B cell (primary cell): ENCODE results near the gene ALDH3B1. TPM values are rescaled to one million over a fixed set of nuclear protein-coding genes. Genes with fewer than 3 reads are reported as not detected.

Source experiments
- ATAC-seq: fragments of 200-7000 bp; cut with Tn5 transposase; one replicate; pipeline ENCODE4 v1.10.0; 2021; ENCODE audit warnings: low read depth, mild to moderate bottlenecking, moderate number of reproducible peaks, moderate library complexity
- CTCF ChIA-PET: fragments of 350-600 bp; sonication (Branson Sonifier 250); formaldehyde crosslinking; loops from one replicate; lab custom pipeline; 2021; ENCODE audit warnings: antibody characterized with exemption, inconsistent platforms; lab: Charles Lee
- POLR2A ChIA-PET: fragments of 350-600 bp; sonication (Branson Sonifier 250); formaldehyde crosslinking; loops from one replicate; lab custom pipeline; 2021; ENCODE audit warnings: antibody characterized with exemption; lab: Charles Lee
- DNase-seq: peaks from one replicate; pipeline ENCODE4 v3.0.0; 2013
- H2AFZ ChIP-seq: 2 replicates; pipeline ENCODE4 v1.6.1; 2012; ENCODE audit warnings: mild to moderate bottlenecking, low read depth, low read length; ENCODE audit not compliant: insufficient read depth, poor library complexity, severe bottlenecking
- H3K27ac ChIP-seq, 2 donors: 1 replicate in 1 of 2; 2 replicates in 1 of 2; pipeline ENCODE4 v1.5.1; 2012 to 2013; ENCODE audit warnings: low read length in 2 of 2, mild to moderate bottlenecking in 2 of 2, moderate library complexity in 1 of 2
- H3K27me3 ChIP-seq, 4 experiments: fragments of 200-600 bp in 1 of 4; sonication (generic) in 1 of 4; replicated peaks in 1 of 4; 1 replicate in 2 of 4; 2 replicates in 2 of 4; pipeline versions ENCODE4 v1.6.1 to v1.7.0; 2013 to 2016; ENCODE audit warnings: low read length in 3 of 4, mild to moderate bottlenecking in 2 of 4, mixed read lengths in 1 of 4, moderate library complexity in 1 of 4; ENCODE audit not compliant: insufficient read depth in 4 of 4, control insufficient read depth in 3 of 4; ENCODE audit errors: control extremely low read depth in 1 of 4
- H3K36me3 ChIP-seq, 2 experiments: replicated peaks in 1 of 2; 1 replicate in 1 of 2; 2 replicates in 1 of 2; pipeline versions ENCODE4 v1.6.1 to v1.7.1; 2013; ENCODE audit warnings: low read length in 1 of 2; ENCODE audit not compliant: insufficient read depth in 2 of 2, control insufficient read depth in 1 of 2; ENCODE audit errors: control extremely low read depth in 1 of 2, extremely low read depth in 1 of 2
- H3K4me1 ChIP-seq, 2 donors: fragments of 200-600 bp in 1 of 2; sonication (generic) in 1 of 2; 1 replicate in 1 of 2; 2 replicates in 1 of 2; pipeline versions ENCODE4 v1.5.1 to v1.6.1; 2013 to 2017; ENCODE audit warnings: low read length in 2 of 2; ENCODE audit not compliant: control insufficient read depth in 2 of 2, insufficient read depth in 2 of 2
- H3K4me2 ChIP-seq: replicated peaks from 2 replicates; pipeline ENCODE3; 2012; ENCODE audit warnings: mild to moderate bottlenecking, low read depth, low read length; ENCODE audit not compliant: poor library complexity, severe bottlenecking
- H3K4me3 ChIP-seq, 5 experiments: fragments of 200-600 bp in 1 of 5; sonication (generic) in 1 of 5; 1 replicate in 3 of 5; 2 replicates in 2 of 5; pipeline versions ENCODE4 v1.5.1 to v1.7.0; 2011 to 2016; ENCODE audit warnings: low read length in 4 of 5, mild to moderate bottlenecking in 4 of 5, low read depth in 2 of 5, control low read depth in 1 of 5, moderate library complexity in 1 of 5; ENCODE audit not compliant: insufficient read depth in 1 of 5; ENCODE audit errors: control extremely low read depth in 1 of 5, extremely low read depth in 1 of 5
- H3K79me2 ChIP-seq: fragments of 200-600 bp; sonication (generic); one replicate; pipeline ENCODE4 v1.6.0; 2016; ENCODE audit warnings: low read length; ENCODE audit not compliant: control insufficient read depth, insufficient read depth
- H3K9ac ChIP-seq: fragments of 200-600 bp; sonication (generic); 2 replicates; pipeline ENCODE4 v1.6.1; 2017; ENCODE audit warnings: mild to moderate bottlenecking, low read length, moderate library complexity
- H3K9me3 ChIP-seq, 3 donors: one replicate each; pipeline versions ENCODE4 v1.6.1 to v1.7.1; 2013; ENCODE audit warnings: low read length in 2 of 3; ENCODE audit not compliant: control insufficient read depth in 2 of 3, insufficient read depth in 1 of 3; ENCODE audit errors: control extremely low read depth in 1 of 3
- H4K20me1 ChIP-seq: 2 replicates; pipeline ENCODE4 v1.6.0; 2012; ENCODE audit warnings: mild to moderate bottlenecking, low read length; ENCODE audit not compliant: insufficient read depth, control insufficient read depth, poor library complexity, severe bottlenecking
- H3K27ac Mint-ChIP-seq: one replicate; pipeline ENCODE4 v1.8.0; 2021; ENCODE audit warnings: mixed read lengths
- H3K27me3 Mint-ChIP-seq: one replicate; pipeline ENCODE4 v1.8.0; 2021; ENCODE audit warnings: mixed read lengths
- H3K4me1 Mint-ChIP-seq: one replicate; pipeline ENCODE4 v1.8.0; 2021; ENCODE audit warnings: mixed read lengths
- H3K4me3 Mint-ChIP-seq: one replicate; pipeline ENCODE4 v1.8.0; 2021; ENCODE audit warnings: mixed read lengths
- H3K9me3 Mint-ChIP-seq: one replicate; pipeline ENCODE4 v1.8.0; 2022; ENCODE audit warnings: mixed read lengths; ENCODE audit not compliant: insufficient read depth
- EZH2 ChIP-seq: IDR thresholded peaks from 2 replicates; pipeline ENCODE4 v1.6.1; 2012; ENCODE audit warnings: borderline replicate concordance, low read depth, mild to moderate bottlenecking, moderate library complexity, low read length; ENCODE audit not compliant: insufficient read depth, poor library complexity, severe bottlenecking
- WGBS: methylation state at CpG from one replicate; pipeline ENCODE4 v1.1.5; 2013; ENCODE audit warnings: missing lambda C conversion rate; ENCODE audit not compliant: insufficient coverage; 5-methylcytosine and 5-hydroxymethylcytosine counted together
- intact Hi-C: fragments of 100-400 bp; cut with micrococcal nuclease; formaldehyde crosslinking; loops from one replicate; pipeline ENCODE4 v1.10.0; 2022
- polyA plus RNA-seq: library from polyadenylated mRNA; depleted of rRNA; stranded (reverse); fragments of >200 nt; gene quantifications from 2 replicates; pipeline ENCODE4 v1.2.3, GENCODE V29; 2012
- total RNA-seq, 2 donors: library from RNA; stranded (reverse); fragments of 120-200 nt in 1 of 2; gene quantifications; 1 replicate in 1 of 2; 2 replicates in 1 of 2; pipeline versions ENCODE4 v1.2.3 to v1.2.4, GENCODE V29; 2013 to 2022
- TF ChIP-seq, protein P1 (sequence below): fragments of 200-600 bp; IDR thresholded peaks from one replicate; pipeline ENCODE4 v1.8.0; 2022; ENCODE audit warnings: antibody characterized with exemption, mild to moderate bottlenecking

ALDH3B1 gene
- total and polyA plus RNA-seq, 2 donors (not counting 1 experiment from before 2014, with no cell fraction given), result 0.81 TPM

DNA sequence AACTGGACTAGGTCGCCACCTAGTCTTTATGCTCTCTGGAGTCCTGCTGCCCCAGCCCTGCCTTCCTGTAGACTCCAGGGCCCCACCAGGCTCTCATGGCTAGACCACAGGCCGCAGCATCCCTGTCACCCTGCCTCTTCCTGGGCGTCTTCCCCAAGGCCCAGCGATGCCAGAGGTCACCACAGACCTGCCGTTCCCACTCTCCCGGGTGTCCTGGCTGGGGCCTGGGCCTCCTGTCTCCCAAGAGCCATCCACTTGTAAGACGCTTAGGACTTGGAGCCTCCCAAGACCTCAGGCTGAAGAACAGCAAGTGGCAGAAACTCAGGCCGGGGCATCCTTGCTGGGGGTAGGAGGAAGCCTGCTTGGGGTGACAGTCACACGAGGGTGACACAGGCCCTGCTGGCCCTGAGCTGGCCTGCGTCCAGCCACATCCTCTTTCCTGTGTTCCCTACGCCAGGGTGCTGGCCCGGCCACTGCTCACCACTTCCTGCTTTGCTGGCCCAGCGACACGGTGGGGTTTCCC is 26.7 kb downstream of the ALDH3B1 start:
- 41% methylated on average over 11 of the region's 14 CpGs for WGBS
- H3K27ac ChIP-seq, result peak overlapping the region; percentile 43 to 64
- no peaks in the 10 kb centered on the region for H3K9me3 Mint-ChIP-seq
- peaks cover 42% of the 10 kb centered on the region for H3K79me2 ChIP-seq
- peaks cover 0 to 23% of the 10 kb centered on the region in 2 experiments for H3K36me3 ChIP-seq
- no peak for TF ChIP-seq EZH2
- TF ChIP-seq, protein P1, sequence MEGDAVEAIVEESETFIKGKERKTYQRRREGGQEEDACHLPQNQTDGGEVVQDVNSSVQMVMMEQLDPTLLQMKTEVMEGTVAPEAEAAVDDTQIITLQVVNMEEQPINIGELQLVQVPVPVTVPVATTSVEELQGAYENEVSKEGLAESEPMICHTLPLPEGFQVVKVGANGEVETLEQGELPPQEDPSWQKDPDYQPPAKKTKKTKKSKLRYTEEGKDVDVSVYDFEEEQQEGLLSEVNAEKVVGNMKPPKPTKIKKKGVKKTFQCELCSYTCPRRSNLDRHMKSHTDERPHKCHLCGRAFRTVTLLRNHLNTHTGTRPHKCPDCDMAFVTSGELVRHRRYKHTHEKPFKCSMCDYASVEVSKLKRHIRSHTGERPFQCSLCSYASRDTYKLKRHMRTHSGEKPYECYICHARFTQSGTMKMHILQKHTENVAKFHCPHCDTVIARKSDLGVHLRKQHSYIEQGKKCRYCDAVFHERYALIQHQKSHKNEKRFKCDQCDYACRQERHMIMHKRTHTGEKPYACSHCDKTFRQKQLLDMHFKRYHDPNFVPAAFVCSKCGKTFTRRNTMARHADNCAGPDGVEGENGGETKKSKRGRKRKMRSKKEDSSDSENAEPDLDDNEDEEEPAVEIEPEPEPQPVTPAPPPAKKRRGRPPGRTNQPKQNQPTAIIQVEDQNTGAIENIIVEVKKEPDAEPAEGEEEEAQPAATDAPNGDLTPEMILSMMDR, result no peak
- H3K27me3 Mint-ChIP-seq, result no peaks in the 10 kb centered on the region
- peaks cover 24 to 52% of the 10 kb centered on the region in 2 donors for H3K4me1 ChIP-seq
- ATAC-seq (no peak), DNase-seq (peak; percentile 40)
- no peak overlapping the region for H3K9ac ChIP-seq
- no peaks in the 10 kb centered on the region for H3K27me3 ChIP-seq
- H3K4me3 Mint-ChIP-seq, result peak overlapping the region; percentile 50
- no peaks in the 10 kb centered on the region for H3K9me3 ChIP-seq
- peak overlapping the region; percentile 42 for H3K4me2 ChIP-seq
- H3K4me3 ChIP-seq, result no peak overlapping the region
- H2AFZ ChIP-seq, result no peak overlapping the region
- intact Hi-C loops, result loop anchor here (10.0 kb wide), 2 partner anchors 178 to 428 kb away; partner anchors contain the start of genes KMT5B and PPP6R3
- ChIA-PET CTCF (interaction anchor here (1.0 to 1.4 kb wide), 2 partner anchors 26 to 260 kb away, joined by 3 read pairs; partner anchors contain the start of gene ALDH3B1), POLR2A (no interaction called here)
- H3K4me1 Mint-ChIP-seq, result peaks cover 30% of the 10 kb centered on the region
- H3K27ac Mint-ChIP-seq, result peak overlapping the region; percentile 63
- H4K20me1 ChIP-seq, result peaks cover 21% of the 10 kb centered on the region
